K562 (cell line): ENCODE measurements around the gene SIRT3. TPM values are rescaled to one million over a fixed set of nuclear protein-coding genes. Genes with fewer than 3 reads are reported as not detected.

Source experiments
- CEBPG ChIP-seq, 3 experiments: fragments of 200-800 bp in 1 of 3; sonication (Bioruptor generic) in 1 of 3; sonication (generic) in 1 of 3; formaldehyde crosslinking in 1 of 3; IDR thresholded peaks in 2 of 3; conservative IDR thresholded peaks in 1 of 3; 2 replicates each; pipeline versions ENCODE4 v1.6.1 to v1.8.0; 2016 to 2022; ENCODE audit warnings: missing compliant biosample characterization in 2 of 3, missing genetic modification characterization in 2 of 3, mild to moderate bottlenecking in 1 of 3, missing genetic modification reagents in 1 of 3
- FOS ChIP-seq: IDR thresholded peaks from 3 replicates; pipeline ENCODE4 v1.6.1; 2011; ENCODE audit not compliant: insufficient read length; ENCODE audit errors: extremely low read depth
- HINFP ChIP-seq: fragments of 450-650 bp; conservative IDR thresholded peaks from 2 replicates; pipeline ENCODE4 v1.6.1; 2016; ENCODE audit warnings: missing genetic modification characterization, low read depth, mild to moderate bottlenecking, control low read depth, missing compliant biosample characterization
- ID3 ChIP-seq, 2 experiments: fragments of 250-450 bp in 1 of 2; fragments of 450-650 bp in 1 of 2; sonication (Bioruptor Pico) in 1 of 2; IDR thresholded peaks; 2 replicates each; pipeline versions ENCODE4 v1.6.1 to v1.8.0; 2016 to 2021; ENCODE audit warnings: mild to moderate bottlenecking in 2 of 2, moderate library complexity in 2 of 2, missing compliant biosample characterization in 1 of 2, missing genetic modification characterization in 1 of 2
- KDM4B ChIP-seq, 2 experiments: fragments of 450-650 bp in 1 of 2; sonication (generic) in 1 of 2; IDR thresholded peaks; 2 replicates each; pipeline ENCODE4 v1.6.1; 2016 to 2017; ENCODE audit warnings: borderline replicate concordance in 2 of 2, antibody characterized with exemption in 1 of 2, low read depth in 1 of 2, mild to moderate bottlenecking in 1 of 2
- PHF20 ChIP-seq: fragments of 450-650 bp; IDR thresholded peaks from 2 replicates; pipeline ENCODE4 v1.6.1; 2018; ENCODE audit not compliant: partially characterized antibody
- PYGO2 ChIP-seq: fragments of 450-650 bp; IDR thresholded peaks from 2 replicates; pipeline ENCODE4 v1.6.1; 2016; ENCODE audit warnings: mild to moderate bottlenecking, missing genetic modification characterization, moderate library complexity, missing compliant biosample characterization
- RERE ChIP-seq: sonication (generic); formaldehyde crosslinking; IDR thresholded peaks from 2 replicates; pipeline ENCODE4 v1.8.0; 2023; ENCODE audit warnings: missing genetic modification reagents, mild to moderate bottlenecking, borderline replicate concordance
- SMARCA4 ChIP-seq: fragments of 450-650 bp; IDR thresholded peaks from 2 replicates; pipeline ENCODE4 v1.6.1; 2016
- ZNF175 ChIP-seq: fragments of 200-800 bp; sonication (Bioruptor generic); IDR thresholded peaks from 2 replicates; pipeline ENCODE4 v1.6.1; 2016; ENCODE audit warnings: low read depth, mild to moderate bottlenecking, missing genetic modification characterization, missing compliant biosample characterization
- ZNF263 ChIP-seq: sonication (generic); formaldehyde crosslinking; IDR thresholded peaks from 2 replicates; pipeline ENCODE4 v1.8.0; 2022; ENCODE audit warnings: mild to moderate bottlenecking, missing genetic modification reagents, borderline replicate concordance
- ZNF274 ChIP-seq: IDR thresholded peaks from 2 replicates; pipeline ENCODE4 v1.6.1; 2011; ENCODE audit warnings: low read depth, mild to moderate bottlenecking, low read length, moderate library complexity, borderline replicate concordance
- ZNF512 ChIP-seq: IDR thresholded peaks from 2 replicates; pipeline ENCODE4 v1.6.1; 2016; ENCODE audit warnings: missing genetic modification characterization, missing compliant biosample characterization
- ZNF561 ChIP-seq: fragments of 450-650 bp; formaldehyde crosslinking; conservative IDR thresholded peaks from 2 replicates; pipeline ENCODE4 v1.4.0; 2020; ENCODE audit warnings: mild to moderate bottlenecking, moderate library complexity
- polyA plus RNA-seq, 8 experiments: library from polyadenylated mRNA; depleted of rRNA in 4 of 8; stranded (reverse) in 5 of 8; unstranded in 3 of 8; fragments of >200 nt; fragmentation: Nextera tagmentation in 2 of 8; fragmentation: Illumina TruSeq in 1 of 8; extraction: Ambion mirVana in 2 of 8; extraction: Trizol in 1 of 8; gene quantifications; 2 replicates each; pipeline versions ENCODE4 v1.2.1 to v1.2.3, GENCODE V29; 2011 to 2014; ENCODE audit warnings: inconsistent platforms in 1 of 8, missing spikeins in 1 of 8
- total RNA-seq, 7 experiments: library from RNA; depleted of rRNA in 6 of 7; stranded (reverse); fragments of >200 nt in 6 of 7; fragmentation: Illumina TruSeq in 2 of 7; extraction: Trizol in 2 of 7; gene quantifications; 2 replicates each; pipeline versions ENCODE4 v1.2.1 to v1.2.3, GENCODE V29; 2011 to 2021; ENCODE audit warnings: low replicate concordance in 1 of 7

The SIRT3 gene
- total and polyA plus RNA-seq, 9 of the 15 experiments (the other 6 are each of a cell fraction or from before 2014, with no cell fraction given), result 1.9 to 27.5 (median 14.5) TPM

DNA sequence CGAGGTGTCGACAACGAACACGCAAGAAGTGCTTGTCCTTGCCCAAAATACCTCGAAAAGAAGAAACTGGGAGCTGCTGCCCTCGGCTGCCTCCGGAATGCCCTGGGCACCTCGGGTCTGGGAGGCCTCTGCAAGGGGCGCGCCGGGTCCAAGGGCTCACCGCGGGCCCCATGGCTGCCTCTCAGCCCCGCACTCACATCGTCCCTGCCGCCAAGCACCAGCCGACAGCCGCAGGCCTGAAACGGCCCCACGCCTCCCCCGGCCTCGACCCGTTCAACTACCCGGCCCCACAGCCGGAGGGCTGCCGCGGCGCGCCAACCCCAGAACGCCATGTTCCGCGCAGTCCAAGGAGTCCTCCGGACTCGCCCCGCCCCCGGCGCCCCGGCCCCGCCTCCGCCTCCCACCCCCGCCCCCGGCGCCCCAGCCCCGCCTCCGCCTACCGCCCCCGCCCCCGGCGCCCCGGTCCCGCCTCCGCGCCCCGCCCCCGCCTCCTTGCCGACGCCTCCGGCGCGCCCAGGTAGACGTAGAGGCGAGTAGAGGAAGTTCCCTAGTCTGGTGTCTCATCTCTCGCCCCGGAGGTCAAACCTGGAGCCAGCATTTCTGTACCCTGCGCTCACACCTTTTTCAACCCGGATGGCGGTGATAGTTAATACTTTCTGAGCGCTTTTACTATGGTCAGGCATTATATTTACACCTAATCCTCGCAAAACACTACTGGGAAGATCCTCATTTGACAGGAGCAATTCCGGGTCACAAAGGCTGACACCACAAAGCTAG, at the start of gene SIRT3 (continued):
- no peak for TF ChIP-seq PYGO2 (tag)
- no peak for TF ChIP-seq FOS
- TF ChIP-seq CEBPG (CRISPR knock-in tag; IDR thresholded peaks at IDR 0.05), result peak; percentile 22; the same call in 1 of the 2 replicates
- TF ChIP-seq CEBPG (tag; conservative IDR thresholded peaks at IDR 0.05 in 1 of 2, IDR thresholded peaks at IDR 0.05 in 1 of 2), result no peak
- TF ChIP-seq ZNF561, result no peak
- TF ChIP-seq ZNF512 (tag), result no peak
- peak; percentile 40; the same call in 1 of the 2 replicates for TF ChIP-seq SMARCA4
- TF ChIP-seq RERE, result no peak
- no peak for TF ChIP-seq ZNF274
- TF ChIP-seq KDM4B (IDR thresholded peaks at IDR 0.05; ENCODE audit: borderline replicate concordance in 2 of 2, low read depth in 1 of 2), result no peak
- TF ChIP-seq HINFP (tag), result no peak
- TF ChIP-seq ZNF175 (CRISPR knock-in tag), result no peak
- peak; percentile 55 for TF ChIP-seq PHF20
- TF ChIP-seq ZNF263 (CRISPR knock-in tag), result no peak; the same call in 1 of the 2 replicates
- TF ChIP-seq ID3 (CRISPR knock-in tag; IDR thresholded peaks at IDR 0.05), result no peak
- TF ChIP-seq ID3 (tag; IDR thresholded peaks at IDR 0.05), result 0 out of 2 replicates have a peak, but pooled peaks have one; percentile 22
